Hepatocyte (in vitro differentiated cells): ENCODE data around the gene PPM1L.

ENCODE experiments used
- CTCF ChIP-seq: fragments of 200-600 bp; sonication (generic); IDR thresholded peaks from 2 replicates; pipeline ENCODE4 v1.5.1; 2016; ENCODE audit warnings: antibody characterized with exemption, mild to moderate bottlenecking; ENCODE audit not compliant: poor library complexity
- EZH2 ChIP-seq: fragments of 200-600 bp; sonication (generic); IDR thresholded peaks from 2 replicates; pipeline ENCODE4 v1.6.1; 2016; ENCODE audit warnings: antibody characterized with exemption, mild to moderate bottlenecking, borderline replicate concordance
- EZH2phosphoT487 ChIP-seq: fragments of 200-600 bp; sonication (generic); IDR thresholded peaks from one replicate; pipeline ENCODE4 v1.6.1; 2018; ENCODE audit warnings: antibody characterized with exemption, mild to moderate bottlenecking, low read depth, moderate library complexity; ENCODE audit not compliant: unreplicated experiment, severe bottlenecking

DNA sequence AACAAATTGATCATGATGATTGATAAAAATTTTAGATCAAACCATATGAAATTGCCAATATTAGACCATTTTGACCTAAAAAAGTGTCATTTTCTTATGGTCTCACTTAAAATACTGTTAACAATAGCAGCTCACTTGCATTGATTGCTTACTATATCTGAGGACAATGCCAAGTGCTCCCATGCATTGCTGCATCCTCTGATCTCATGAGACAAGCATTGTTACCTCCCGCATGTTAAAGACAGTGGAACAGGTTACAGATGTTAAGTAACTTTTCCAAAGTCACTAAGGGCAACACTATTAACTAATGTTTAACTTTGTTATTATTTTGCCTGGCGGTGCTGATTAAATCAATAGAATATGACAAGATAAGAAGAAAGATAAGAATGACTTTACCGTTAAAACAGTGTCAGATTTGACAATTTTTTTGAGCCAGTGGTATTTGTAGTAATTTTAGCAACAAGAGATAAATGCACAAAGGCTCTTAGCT lies 69.3 kb downstream of the PPM1L start:
- TF ChIP-seq EZH2: no peak
- TF ChIP-seq CTCF: no peak
- no peak for TF ChIP-seq EZH2phosphoT487
